ENCODE results near the gene PADI1. TPM values are rescaled to one million over a fixed set of nuclear protein-coding genes. Genes with fewer than 3 reads are reported as not detected.

The PADI1 gene
- total and polyA plus RNA-seq, 2 of the 8 experiments (the other 6 are each of a cell fraction or from before 2014, with no cell fraction given), result 0.20 to 0.30 TPM

DNA sequence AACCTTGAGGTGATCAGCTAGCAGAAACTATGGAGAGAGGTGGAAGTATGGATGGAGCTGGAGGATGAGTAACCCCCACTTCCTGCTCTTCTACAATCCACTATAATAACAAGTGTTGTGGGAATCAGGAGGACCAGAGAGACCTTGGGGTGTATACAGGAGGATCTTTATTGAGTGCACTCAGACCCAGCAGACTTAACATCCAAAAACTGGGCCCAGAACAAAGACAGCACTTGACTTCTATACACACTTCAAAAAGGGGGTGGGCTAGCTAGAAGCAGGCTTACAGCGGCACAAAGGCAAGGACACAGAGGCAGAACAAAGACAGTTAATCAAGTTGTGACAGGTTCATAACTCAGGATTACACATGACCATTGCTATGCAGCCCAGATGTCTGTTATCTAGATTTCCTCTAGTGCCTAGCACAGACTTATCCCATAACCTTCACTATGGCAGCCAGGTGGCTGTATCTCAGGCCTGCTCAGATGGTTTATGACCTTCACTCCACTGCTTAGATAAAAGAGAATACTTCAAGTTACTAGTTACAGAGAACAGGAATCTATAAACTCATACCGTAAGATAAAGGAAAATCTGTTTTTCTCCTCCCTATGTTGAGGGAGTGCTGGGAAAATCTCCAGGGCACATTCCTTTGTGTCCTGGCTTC, 49.5 kb upstream of the PADI1 start (continued):
- no peak for TF ChIP-seq CHD7 (IDR thresholded peaks at IDR 0.05; ENCODE audit: insufficient replicate concordance, low read length)
- TF ChIP-seq RFX5 (IDR thresholded peaks at IDR 0.05; ENCODE audit: borderline replicate concordance, low read depth, low read length), result no peak
- no peak for TF ChIP-seq GABPA (IDR thresholded peaks at IDR 0.05; ENCODE audit: borderline replicate concordance, insufficient read depth, low read length)
- no peak for TF ChIP-seq EZH2 (IDR thresholded peaks at IDR 0.05; ENCODE audit: low read depth, low read length, severe bottlenecking)
- TF ChIP-seq USF2 (IDR thresholded peaks at IDR 0.05; ENCODE audit: low read length), result no peak
- no peak for TF ChIP-seq YY1 (IDR thresholded peaks at IDR 0.05; ENCODE audit: low read depth, low read length)
